ENCODE measurements around the gene MTMR10. TPM values are rescaled to one million over a fixed set of nuclear protein-coding genes. Genes with fewer than 3 reads are reported as not detected.

The MTMR10 gene
- total and polyA plus RNA-seq, 2 donors (not counting 1 experiment from before 2014, with no cell fraction given) = 17.3 to 44.6 TPM

- peaks cover 6% of the 10 kb centered on the region for H3K36me3 ChIP-seq (ENCODE audit: control insufficient read depth, insufficient read depth, low read length)
- H3K9me3 ChIP-seq (ENCODE audit: control insufficient read depth, insufficient read depth, low read depth, low read length) = no peaks in the 10 kb centered on the region
- TF ChIP-seq CTCF (conservative IDR thresholded peaks at IDR 0.05 in 1 of 2, IDR thresholded peaks at IDR 0.05 in 1 of 2; ENCODE audit: low read depth in 1 of 2, low read length in 2 of 2) (no peak), EZH2 (IDR thresholded peaks at IDR 0.05; ENCODE audit: low read length, missing control alignments) (no peak)
- H3K79me2 ChIP-seq (ENCODE audit: control insufficient read depth, insufficient read depth, low read length) = peaks cover 35% of the 10 kb centered on the region
- H3K9ac ChIP-seq (ENCODE audit: insufficient read depth, low read length) = peak overlapping the region; percentile 41
- peaks cover 4% of the 10 kb centered on the region for H3K4me1 ChIP-seq (ENCODE audit: control insufficient read depth, extremely low read depth, insufficient read depth, low read length)
- no peak overlapping the region for H2AFZ ChIP-seq (ENCODE audit: low read length)
- no peak overlapping the region for H3K27ac ChIP-seq (ENCODE audit: insufficient read depth, low read length)
- no peaks in the 10 kb centered on the region for H3K27me3 ChIP-seq (ENCODE audit: control insufficient read depth, insufficient read depth, low read length)
- peak overlapping the region; percentile 63 to 87 (median 80) for H3K4me3 ChIP-seq (replicated peaks in 1 of 4; ENCODE audit: control extremely low read depth in 1 of 4, insufficient read depth in 1 of 4, low read depth in 3 of 4, low read length in 4 of 4)
- no peaks in the 10 kb centered on the region for H4K20me1 ChIP-seq (ENCODE audit: control insufficient read depth, extremely low read depth, insufficient read depth, low read length)
- DNase-seq (ENCODE audit: low read depth in 2 of 2) = no peak
- H3K4me2 ChIP-seq (ENCODE audit: extremely low read depth, insufficient read depth, low read length) = peak overlapping the region; percentile 71
Observed at GRCh38 chr15:30990036-30990435, 1.4 kb downstream of the MTMR10 start.

GRCh38 chr15:30985081-30985531, 6.3 kb downstream of the MTMR10 start:
- H3K79me2 ChIP-seq (ENCODE audit: control insufficient read depth, insufficient read depth, low read length) = peaks cover 43% of the 10 kb centered on the region
- peaks cover 6% of the 10 kb centered on the region for H3K36me3 ChIP-seq (ENCODE audit: control insufficient read depth, insufficient read depth, low read length)
- TF ChIP-seq EZH2 (IDR thresholded peaks at IDR 0.05; ENCODE audit: low read length, missing control alignments) (no peak), CTCF (conservative IDR thresholded peaks at IDR 0.05 in 1 of 2, IDR thresholded peaks at IDR 0.05 in 1 of 2; ENCODE audit: low read depth in 1 of 2, low read length in 2 of 2) (no peak)
- H3K4me2 ChIP-seq (ENCODE audit: extremely low read depth, insufficient read depth, low read length) = peak overlapping the region; percentile 55
- no peaks in the 10 kb centered on the region for H4K20me1 ChIP-seq (ENCODE audit: control insufficient read depth, extremely low read depth, insufficient read depth, low read length)
- H3K9me3 ChIP-seq (ENCODE audit: control insufficient read depth, insufficient read depth, low read depth, low read length) = no peaks in the 10 kb centered on the region
- H3K9ac ChIP-seq (ENCODE audit: insufficient read depth, low read length) = no peak overlapping the region
- no peak overlapping the region for H3K27ac ChIP-seq (ENCODE audit: insufficient read depth, low read length)
- H2AFZ ChIP-seq (ENCODE audit: low read length) = no peak overlapping the region
- H3K4me3 ChIP-seq (replicated peaks in 1 of 4; ENCODE audit: control extremely low read depth in 1 of 4, insufficient read depth in 1 of 4, low read depth in 3 of 4, low read length in 4 of 4) = no peak overlapping the region
- peaks cover 7% of the 10 kb centered on the region for H3K4me1 ChIP-seq (ENCODE audit: control insufficient read depth, extremely low read depth, insufficient read depth, low read length)
- no peaks in the 10 kb centered on the region for H3K27me3 ChIP-seq (ENCODE audit: control insufficient read depth, insufficient read depth, low read length)
- peak; percentile 5 to 43 for DNase-seq (ENCODE audit: low read depth in 2 of 2)

GRCh38 chr15:30984542-30984941, 6.9 kb downstream of the MTMR10 start:
- peaks cover 7% of the 10 kb centered on the region for H3K4me1 ChIP-seq (ENCODE audit: control insufficient read depth, extremely low read depth, insufficient read depth, low read length)
- H3K9me3 ChIP-seq (ENCODE audit: control insufficient read depth, insufficient read depth, low read depth, low read length) = no peaks in the 10 kb centered on the region
- H3K36me3 ChIP-seq (ENCODE audit: control insufficient read depth, insufficient read depth, low read length) = peaks cover 6% of the 10 kb centered on the region
- no peaks in the 10 kb centered on the region for H4K20me1 ChIP-seq (ENCODE audit: control insufficient read depth, extremely low read depth, insufficient read depth, low read length)
- no peak overlapping the region for H3K4me3 ChIP-seq (replicated peaks in 1 of 4; ENCODE audit: control extremely low read depth in 1 of 4, insufficient read depth in 1 of 4, low read depth in 3 of 4, low read length in 4 of 4)
- H3K9ac ChIP-seq (ENCODE audit: insufficient read depth, low read length) = no peak overlapping the region
- H2AFZ ChIP-seq (ENCODE audit: low read length) = no peak overlapping the region
- peak overlapping the region; percentile 55 for H3K4me2 ChIP-seq (ENCODE audit: extremely low read depth, insufficient read depth, low read length)
- no peaks in the 10 kb centered on the region for H3K27me3 ChIP-seq (ENCODE audit: control insufficient read depth, insufficient read depth, low read length)
- no peak for DNase-seq (ENCODE audit: low read depth in 2 of 2)
- TF ChIP-seq EZH2 (IDR thresholded peaks at IDR 0.05; ENCODE audit: low read length, missing control alignments) (no peak), CTCF (conservative IDR thresholded peaks at IDR 0.05 in 1 of 2, IDR thresholded peaks at IDR 0.05 in 1 of 2; ENCODE audit: low read depth in 1 of 2, low read length in 2 of 2) (no peak)
- H3K27ac ChIP-seq (ENCODE audit: insufficient read depth, low read length) = no peak overlapping the region
- peaks cover 42% of the 10 kb centered on the region for H3K79me2 ChIP-seq (ENCODE audit: control insufficient read depth, insufficient read depth, low read length)
